GM18498 (cell line): ENCODE data around the gene ALDH3B1.
A peak's percentile ranks its signal among the peaks of the same experiment; 100 is the strongest.

Experiments
- ATAC-seq: cut with Tn5 transposase; IDR thresholded peaks from one replicate; pipeline ENCODE4 v1.9.1; 2021; ENCODE audit warnings: mild to moderate bottlenecking, moderate library complexity; ENCODE audit not compliant: unreplicated experiment

ALDH3B1 gene

DNA sequence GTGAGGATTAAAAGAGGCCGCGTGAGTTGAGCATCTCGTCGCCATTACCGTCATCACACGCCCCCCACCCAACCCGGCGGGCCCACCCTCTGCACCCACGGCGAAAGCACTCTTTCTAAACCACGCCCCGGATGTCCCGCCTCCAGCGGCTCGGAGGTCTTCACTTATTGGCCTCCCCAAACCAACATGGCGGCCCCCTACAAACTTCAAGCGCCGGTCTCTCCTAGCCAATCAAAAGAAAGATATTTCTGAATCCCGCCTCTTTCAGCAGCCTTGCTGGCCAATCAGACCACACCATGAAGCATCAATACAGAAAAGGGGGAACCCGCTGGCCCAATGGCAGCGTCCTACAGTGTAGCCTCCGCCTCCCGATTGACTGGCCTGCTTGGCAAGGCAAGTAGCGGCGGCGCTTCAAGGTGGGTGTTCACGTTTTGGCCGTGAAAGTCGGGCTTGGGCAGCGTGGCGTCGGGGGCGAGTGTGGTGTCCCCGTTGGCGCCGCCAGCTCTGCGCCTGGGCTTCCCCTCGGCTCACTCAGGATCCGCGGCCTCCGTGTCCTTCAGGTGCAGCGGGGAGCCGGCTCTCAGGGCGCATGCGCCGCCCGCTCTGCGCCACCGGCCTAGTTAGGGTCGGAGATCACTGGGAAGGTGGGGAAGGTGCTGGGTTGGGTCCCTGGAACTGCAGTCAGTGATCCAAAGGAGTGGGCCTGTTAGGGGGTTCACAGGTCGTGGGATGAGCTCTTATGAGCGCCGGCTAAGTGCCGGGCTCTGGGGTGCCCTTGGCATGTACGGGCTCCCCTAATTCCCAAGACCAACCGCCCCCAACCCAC is 20.4 kb downstream of the ALDH3B1 start, which contains the start of gene NDUFS8:
Gene NDUFS8 (plus strand): TSS at position 364 of the 826 bp plus-strand sequence. CDS start 1,471 bp downstream, outside the sequence.
- peak; percentile 92 for ATAC-seq

DNA sequence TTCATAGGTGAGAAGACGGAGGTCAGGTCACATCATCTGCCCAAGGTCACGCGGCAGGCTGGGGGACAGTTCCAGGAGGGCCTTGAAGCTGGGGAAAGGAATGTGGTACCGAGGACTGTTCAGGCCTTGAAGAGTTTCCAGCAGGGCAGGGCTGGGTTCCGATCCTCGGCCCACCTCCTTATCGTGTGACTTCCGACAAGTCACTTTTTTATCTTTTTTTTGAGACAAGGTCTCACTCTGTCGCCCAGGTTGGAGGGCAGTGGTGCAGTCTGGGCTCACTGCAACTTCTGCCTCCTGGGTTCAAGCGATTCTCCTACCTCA is 21.0 kb downstream of the ALDH3B1 start:
- no peak for ATAC-seq

DNA sequence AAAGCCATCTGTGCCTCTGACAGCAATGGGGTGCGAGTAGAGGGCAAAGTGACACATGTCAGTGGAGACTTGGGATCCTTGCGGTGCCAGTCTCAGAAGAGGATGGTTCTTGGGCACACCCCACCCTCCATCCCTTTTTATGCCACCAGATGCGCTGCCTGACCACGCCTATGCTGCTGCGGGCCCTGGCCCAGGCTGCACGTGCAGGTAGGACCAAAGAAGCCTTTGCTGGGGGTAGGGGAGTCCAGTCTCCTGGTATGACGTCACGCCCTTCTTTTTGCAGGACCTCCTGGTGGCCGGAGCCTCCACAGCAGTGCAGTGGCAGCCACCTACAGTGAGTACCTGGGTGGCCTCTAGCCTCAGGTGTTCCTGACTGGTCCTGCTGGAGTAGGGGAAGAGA is 21.9 kb downstream of the ALDH3B1 start:
- no peak for ATAC-seq

DNA sequence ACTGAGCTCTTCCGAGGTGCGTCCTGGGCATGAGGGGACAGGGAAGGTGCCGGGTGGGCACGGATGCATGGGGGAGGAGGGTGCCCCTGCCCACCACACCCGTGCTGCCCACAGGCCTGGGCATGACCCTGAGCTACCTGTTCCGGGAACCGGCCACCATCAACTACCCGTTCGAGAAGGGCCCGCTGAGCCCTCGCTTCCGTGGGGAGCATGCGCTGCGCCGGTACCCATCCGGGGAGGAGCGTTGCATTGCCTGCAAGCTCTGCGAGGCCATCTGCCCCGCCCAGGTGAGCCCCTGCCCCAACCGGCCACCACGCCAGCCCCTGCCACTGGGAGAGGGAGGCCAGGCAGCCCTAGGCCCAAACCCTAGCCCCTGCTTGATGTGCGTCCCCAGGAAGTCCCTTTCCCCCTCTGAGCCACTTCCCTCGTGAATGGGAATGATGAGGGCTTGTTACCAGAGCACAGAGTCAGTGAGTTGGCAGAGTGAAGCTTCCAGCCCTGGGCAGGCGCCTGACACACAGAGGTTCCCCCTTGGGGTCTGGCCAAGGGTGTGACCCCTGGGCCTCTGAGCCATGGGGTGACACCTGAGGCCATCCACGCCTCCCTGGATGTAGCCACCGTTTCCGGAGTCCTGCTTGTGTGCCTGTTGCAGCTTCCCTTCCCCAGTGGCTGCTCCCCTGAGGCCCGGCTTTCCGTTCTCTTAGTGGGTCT is 23.0 kb downstream of the ALDH3B1 start:
- ATAC-seq: no peak

DNA sequence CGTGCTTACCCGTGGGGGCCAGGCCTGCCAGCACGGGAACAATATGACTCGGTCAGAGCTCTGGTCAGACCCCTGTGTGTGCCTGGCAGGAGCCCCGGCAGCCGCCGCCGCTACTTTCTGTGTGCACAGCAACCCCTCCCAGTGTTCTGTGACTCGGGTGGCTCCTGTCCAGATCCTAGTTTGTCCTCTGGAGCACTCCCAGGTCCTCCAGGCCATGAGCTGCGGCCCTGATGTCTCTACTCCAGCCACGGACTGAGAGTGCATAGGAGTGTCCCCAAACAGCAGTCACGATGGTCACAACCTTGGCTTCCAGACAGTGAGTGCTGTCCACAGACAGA is 23.6 kb downstream of the ALDH3B1 start:
- ATAC-seq: no peak

DNA sequence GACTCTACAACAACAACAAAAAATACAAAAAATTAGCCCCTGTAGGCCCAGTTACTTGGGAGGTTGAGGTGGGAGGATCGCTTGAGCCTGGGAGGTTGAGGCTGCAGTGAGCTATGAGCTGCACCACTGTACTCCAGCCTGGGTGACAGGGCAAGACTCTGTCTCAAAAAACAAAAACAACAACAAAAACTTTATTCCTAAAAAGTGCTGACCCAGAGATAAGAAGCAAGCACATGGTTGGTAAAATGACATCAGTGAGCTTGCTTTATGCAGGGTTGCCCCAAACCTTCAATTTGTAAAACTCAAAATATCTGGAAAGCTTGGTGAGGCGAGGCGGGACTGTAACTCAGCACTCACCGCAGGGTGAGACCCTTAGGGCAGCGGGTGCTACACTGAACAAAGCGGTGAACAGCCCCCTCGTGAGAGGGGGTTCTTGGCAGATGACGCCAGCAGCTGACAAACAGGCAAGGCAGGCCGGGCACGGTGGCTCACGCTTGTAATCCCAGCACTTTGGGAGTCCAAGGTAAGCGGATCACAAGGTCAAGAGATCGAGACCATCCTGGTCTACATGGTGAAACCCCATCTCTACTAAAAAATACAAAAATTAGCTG is 25.2 kb downstream of the ALDH3B1 start:
- no peak for ATAC-seq

GRCh38 chr11:68036141-68036716 is 26.1 kb downstream of the ALDH3B1 start:
- no peak for ATAC-seq

DNA sequence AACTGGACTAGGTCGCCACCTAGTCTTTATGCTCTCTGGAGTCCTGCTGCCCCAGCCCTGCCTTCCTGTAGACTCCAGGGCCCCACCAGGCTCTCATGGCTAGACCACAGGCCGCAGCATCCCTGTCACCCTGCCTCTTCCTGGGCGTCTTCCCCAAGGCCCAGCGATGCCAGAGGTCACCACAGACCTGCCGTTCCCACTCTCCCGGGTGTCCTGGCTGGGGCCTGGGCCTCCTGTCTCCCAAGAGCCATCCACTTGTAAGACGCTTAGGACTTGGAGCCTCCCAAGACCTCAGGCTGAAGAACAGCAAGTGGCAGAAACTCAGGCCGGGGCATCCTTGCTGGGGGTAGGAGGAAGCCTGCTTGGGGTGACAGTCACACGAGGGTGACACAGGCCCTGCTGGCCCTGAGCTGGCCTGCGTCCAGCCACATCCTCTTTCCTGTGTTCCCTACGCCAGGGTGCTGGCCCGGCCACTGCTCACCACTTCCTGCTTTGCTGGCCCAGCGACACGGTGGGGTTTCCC is 26.7 kb downstream of the ALDH3B1 start:
- no peak for ATAC-seq

GRCh38 chr11:68037411-68038225 is 27.5 kb downstream of the ALDH3B1 start:
- ATAC-seq: no peak

DNA sequence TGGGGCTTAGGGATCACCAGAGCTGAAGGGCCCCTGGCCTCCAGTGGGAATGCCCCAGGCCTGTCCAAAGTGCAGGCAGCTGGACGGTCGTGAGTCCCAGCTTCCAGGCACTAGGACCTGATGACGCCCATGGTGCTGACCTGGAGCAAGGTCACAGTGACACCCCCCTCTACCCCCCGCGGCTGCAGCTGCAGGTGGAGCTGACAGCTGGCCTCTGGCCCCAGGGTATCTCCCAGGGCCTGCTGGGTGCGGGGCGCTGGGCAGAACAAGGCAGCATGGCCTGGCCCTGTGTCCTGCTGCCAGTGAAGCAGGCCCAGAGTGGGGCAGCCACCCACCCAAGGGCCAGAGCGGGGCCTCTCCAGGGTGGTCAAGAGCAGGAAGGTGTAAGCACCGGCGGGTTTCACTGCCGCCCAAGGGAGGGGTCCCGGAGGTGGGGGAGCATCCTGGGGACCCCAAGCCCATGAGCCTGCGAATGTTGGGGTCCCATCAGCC is 28.1 kb downstream of the ALDH3B1 start:
- ATAC-seq: no peak

DNA sequence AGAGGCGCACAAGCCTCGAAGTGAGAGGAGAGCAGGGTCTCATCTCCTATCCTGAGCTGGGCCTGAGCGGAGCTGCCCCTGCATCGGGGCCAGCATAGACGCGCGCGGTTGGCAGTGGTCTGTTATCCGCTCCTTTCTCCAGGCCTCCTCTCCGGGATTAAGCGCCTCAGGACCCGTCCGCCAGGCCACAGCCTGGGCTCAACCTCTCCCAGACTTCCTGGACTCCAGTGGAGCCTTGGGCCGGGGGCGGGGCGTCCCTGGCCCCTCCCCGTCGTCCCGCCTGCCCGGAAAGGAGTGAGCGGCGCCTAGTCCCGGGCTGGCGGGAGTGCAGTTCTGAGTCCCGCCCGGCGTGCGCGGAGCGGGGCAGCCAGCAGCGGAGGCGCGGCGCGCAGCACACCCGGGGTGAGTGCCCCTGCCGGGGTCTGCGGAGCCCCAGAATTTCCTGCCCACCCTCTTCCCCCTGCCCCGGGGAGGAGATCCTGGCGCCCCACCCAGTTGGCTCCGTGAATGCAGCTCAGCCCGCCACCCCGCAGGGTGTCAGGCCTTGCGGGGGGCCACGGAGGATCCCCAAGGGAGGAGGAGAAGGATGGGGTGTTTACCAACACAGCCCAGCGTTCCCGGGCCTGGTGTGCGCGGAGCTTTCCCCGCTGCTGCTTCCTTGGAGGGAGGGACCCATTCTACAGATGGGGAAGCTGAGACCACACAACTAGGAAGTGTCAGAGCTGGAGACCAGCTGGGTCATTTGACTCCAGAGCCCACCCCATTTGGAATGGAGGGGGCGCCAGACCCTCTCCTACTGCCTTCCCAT is 28.8 kb downstream of the ALDH3B1 start, which contains the start of gene TCIRG1:
Gene TCIRG1 (plus strand): TSS at position 308 of the 808 bp plus-strand sequence. CDS start 2,247 bp downstream, outside the sequence.
- ATAC-seq: peak; percentile 42

GRCh38 chr11:68039526-68040086 is 29.5 kb downstream of the ALDH3B1 start:
- no peak for ATAC-seq

- peak; percentile 50 for ATAC-seq
Observed at GRCh38 chr11:68040101-68040956, 30.2 kb downstream of the ALDH3B1 start.

GRCh38 chr11:68040957-68041591 is 30.9 kb downstream of the ALDH3B1 start:
- ATAC-seq: no peak

DNA sequence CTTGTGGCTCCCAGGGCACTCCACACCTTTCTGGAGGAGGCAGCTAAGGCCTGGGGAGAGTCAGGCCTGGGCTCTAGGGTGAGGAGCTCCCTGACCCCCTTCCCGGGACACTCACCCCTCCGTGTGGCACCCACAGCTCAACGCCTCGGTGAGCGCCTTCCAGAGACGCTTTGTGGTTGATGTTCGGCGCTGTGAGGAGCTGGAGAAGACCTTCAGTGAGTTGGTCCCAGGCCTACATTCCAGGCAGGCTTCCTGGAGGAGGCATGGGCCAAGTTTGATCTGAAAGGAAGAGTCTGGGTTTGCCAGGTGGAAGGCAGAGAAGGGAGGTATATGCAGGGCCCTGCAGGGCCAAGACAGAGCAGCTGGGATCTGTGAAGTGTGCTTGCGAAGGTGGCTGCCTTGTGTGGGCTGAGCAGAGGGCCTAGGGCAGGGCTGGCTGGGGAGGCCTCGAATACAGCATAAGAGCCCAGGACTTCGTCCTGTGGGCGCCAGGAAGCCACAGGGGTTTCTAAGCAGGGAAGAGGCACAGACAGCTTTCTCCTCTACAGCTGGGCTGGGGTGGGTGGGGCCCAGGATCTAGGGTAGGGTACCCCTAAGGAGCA is 31.6 kb downstream of the ALDH3B1 start:
- no peak for ATAC-seq

DNA sequence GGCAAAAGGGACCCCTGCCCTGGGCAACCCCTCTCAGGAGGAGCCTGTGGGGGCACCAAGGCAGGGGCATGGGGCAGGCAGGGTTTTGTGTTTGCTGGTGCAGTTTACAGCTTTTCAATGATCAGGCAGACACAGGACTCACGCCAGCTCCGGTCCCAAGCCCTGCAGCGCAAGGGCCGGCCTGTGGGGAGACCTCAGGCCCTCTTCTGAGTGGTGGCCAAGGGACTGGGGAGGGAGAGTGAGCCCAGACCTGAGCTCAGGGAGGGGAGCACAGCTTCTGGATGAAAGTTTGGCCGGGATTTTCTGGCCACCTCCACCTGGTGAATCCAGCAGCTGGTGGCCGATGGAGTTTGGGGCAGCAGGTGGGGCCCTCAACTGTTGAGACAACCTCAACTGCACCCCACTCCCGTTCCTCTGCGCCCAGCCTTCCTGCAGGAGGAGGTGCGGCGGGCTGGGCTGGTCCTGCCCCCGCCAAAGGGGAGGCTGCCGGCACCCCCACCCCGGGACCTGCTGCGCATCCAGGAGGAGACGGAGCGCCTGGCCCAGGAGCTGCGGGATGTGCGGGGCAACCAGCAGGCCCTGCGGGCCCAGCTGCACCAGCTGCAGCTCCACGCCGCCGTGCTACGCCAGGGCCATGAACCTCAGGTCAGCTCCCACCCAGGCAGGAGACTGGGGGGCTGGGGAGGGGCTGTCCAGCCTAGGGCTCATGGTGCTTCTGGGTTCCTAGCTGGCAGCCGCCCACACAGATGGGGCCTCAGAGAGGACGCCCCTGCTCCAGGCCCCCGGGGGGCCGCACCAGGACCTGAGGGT is 32.3 kb downstream of the ALDH3B1 start:
- ATAC-seq: no peak

DNA sequence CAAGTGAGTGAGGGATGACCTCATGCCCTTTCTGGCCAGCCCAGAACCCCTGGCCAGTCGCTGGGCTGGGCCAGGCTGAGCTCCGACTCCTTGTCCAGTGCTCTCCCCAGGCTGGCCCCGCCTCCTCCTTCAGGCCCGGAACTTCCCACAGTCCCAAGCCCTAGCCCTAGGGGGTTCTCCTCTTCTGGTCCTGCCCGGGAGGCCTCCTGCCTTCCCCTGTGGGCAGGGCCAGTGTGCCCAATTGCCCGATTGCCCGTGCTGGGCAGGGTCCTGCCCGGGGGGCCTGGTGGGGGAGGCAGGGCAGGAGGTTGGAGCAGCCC is 32.9 kb downstream of the ALDH3B1 start:
- ATAC-seq: no peak
